Activated CD4-positive, CD25-positive, alpha-beta regulatory T cell treated with anti-CD3 and anti-CD28 coated beads, Interleukin-2, amount 50 U/mL, for 72 hours (primary cell): ENCODE data around the gene XAGE2.
"Not testable (repeated sequence)": the region's sequence is repeated elsewhere in the genome, so short reads cannot be mapped to it uniquely, and the experiment has no call there.

Experiments
- DNase-seq: peaks from one replicate; pipeline ENCODE4 v3.0.0; 2021

XAGE2 gene

GRCh38 chrX:52368368-52369055, at the start of gene XAGE2:
Gene XAGE2, plus strand, starts transcription at chrX:52369021. Its CDS starts 994 bp downstream, at chrX:52370015.
- no peak for DNase-seq

DNA sequence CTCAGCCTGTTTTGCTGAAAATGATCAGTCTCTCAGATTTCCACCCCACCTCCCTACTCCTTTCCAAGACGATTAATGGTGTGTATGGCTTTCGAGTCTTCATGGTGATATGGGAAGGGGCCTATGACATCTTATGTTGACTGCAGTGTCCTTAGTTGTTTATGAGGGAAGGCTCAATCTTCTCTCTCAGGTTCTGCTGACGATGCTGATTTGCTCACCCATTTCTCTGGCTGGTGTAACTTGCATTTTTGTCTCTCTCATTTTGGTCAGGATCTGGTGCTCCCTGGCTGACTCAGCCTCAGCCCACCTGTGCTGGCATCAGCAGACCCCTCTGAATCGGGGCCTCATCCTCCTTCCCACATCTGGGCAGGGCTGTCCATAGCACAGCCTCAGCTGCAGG, 31.4 kb upstream of the XAGE2 start:
- no peak for DNase-seq

DNA sequence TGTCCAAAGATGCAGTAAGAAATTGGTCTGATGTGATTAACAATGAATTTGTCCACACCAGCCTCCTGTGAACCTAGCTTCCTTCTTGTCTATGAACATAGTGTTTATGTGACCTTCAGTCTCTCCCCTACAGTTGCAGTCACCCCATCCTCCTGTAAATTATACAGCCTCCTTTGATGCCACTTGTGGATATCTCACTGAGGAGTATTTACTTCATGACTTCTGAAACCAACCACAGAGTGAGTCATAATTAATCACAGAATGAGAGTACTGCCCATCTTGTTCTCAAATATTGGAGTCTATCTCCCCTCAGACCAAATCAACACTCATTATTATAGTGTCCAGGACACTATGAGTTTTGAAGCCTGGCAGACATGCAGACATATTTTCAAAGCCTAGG, 27.3 kb upstream of the XAGE2 start:
- DNase-seq = no peak

DNA sequence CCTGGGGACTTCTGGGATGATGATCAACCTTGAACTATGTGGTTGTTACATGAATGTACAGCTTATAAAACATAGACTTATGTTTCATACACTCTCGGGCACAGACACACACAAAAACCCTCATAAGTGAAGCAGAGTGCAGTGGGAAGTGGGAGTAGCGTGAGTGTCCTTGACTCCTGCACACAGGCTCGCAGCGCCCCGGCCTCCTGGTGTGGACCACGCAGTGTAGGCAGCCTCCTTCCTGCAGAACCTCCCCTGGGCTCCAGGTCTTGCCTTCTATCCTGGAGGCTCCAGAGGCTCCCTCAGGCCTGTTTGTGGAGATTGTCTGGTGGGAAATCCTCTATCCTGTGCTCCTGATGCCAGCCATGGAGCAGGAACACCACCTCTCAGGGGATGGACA, 25.7 kb upstream of the XAGE2 start:
- DNase-seq = not testable (repeated sequence)

DNA sequence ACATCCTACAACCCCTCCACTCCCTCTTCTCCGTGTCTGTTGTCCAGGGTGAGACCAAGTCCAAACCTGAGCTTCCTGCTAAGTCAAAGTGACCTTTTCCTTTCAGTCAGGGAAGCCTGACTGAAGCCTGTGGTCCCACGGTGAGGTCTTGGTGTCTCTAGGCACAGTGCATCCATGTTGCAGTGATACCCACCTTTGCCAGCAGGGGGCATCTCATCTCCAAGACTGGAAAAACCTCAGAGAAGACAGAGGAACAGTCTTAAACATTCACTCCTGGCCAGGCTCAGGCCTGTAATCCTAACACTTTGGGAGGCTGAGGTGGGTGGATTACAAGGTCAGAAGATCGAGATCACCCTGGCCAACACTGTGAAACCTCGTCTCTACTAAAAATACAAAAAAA, 23.4 kb upstream of the XAGE2 start:
- DNase-seq = peak; percentile 63

DNA sequence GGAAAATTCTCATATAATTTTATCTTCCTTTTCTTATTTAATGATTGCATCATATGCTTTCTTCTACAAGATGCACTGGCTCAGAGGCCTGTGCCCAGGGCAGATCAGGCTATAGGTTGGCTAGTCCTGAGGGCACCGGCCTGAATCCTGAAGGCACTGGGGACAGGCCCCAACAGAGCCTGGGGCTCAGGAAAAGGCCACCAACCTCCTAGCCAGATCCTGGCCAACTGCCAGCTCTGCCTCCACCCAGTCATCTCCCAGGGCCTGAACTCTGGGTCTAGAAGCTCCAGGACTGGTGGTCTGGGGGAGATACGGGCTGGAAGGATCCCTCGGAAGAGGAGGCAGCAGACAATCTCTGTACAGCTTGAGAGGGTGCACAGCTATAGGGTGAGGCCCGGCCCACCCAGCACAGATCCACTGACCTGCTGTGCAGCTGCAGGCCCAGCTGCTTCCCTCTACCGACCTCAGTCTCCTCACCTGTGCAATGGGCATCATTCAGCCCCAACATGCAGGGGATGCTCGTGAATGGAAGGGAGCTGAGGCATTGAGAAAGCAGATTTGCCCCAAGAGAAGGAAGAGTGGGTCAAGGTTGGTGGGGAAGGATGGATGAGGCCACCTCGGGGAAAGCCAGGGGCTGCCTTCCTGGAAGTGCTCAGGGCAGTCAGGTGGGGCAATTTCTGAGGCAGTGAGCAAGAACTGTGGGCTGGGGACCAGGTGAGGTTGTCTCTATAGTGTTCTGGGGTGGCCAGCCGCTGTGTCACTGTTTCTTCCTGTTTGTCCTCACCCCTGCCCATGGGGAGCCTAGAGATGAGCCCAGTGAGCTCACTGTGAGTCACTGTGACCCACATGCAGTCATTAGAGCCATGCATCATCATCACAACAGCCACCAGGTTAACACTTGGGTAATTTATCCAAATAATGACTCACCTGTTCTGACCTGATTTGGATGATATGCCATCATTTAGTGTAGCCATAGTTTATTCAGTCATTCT, 22.4 kb upstream of the XAGE2 start:
- DNase-seq = no peak

DNA sequence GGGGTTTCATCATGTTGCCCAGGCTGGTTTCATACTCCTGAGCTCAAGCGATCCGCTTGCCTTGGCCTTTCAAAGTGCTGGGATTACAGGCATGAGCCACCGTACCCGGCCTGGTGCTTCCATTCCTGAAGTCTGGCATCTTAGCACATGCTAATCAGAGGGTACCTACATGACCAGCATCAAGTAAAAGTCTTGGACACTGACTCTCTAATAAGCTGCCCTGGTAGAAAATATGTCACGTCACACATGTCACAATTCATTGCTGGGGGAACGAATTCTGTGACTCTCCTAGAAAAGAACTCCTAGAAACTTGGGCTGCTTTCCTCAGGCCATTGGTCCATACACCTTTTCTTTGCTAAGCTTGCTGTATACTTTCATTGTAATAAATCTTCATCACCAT, 19.1 kb upstream of the XAGE2 start:
- no peak for DNase-seq

- DNase-seq = no peak
Observed at GRCh38 chrX:52352551-52352950, 16.3 kb upstream of the XAGE2 start.

- DNase-seq = no peak
Observed at GRCh38 chrX:52353838-52354237, 15.0 kb upstream of the XAGE2 start.

DNA sequence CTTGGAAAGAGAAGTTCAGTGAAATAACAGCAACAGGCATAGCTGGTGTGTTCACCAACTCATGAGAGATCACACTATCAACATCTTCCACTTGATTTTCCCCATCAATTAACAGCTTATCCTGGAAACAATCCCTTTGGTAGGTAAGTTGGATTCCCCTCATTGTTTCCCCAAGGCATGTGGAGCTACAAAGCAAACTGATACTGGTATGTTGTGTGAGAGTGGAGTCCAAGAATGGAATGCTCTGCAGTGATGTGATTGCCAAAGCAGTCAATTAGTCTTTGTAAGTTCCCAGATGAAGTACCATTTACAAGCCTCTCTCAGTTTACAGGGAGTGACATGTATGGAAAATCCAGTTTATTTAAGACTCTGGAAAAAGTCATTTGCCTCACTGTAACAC, 13.7 kb upstream of the XAGE2 start:
- no peak for DNase-seq

DNA sequence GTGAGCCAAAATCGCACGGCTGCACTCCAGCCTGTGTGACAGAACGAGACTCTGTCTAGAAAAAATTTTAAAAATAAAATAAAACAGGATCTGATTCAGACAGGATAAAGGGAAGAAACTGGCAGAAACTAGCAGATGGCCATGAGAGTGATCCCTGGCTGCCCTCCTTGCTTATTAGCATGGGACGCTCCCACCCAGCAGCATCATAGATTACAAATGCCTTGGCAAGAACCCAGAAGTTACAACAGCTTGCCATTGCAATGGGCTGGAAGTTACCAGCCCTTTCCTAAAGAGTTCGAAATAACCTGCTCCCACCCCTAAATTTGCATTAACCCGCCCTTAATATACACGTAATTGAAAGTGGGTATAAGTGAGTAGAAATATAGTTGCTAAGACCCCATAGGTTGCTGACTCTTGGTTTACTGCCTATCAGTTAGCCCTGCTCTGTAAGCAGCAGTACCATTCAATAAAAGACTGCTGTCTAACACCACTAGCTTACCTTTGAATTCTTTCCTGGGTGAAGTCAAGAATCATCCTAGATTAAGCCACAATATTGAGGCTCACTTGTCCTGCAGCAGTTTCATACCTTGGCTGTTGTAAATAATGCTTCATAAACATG, 9.1 kb upstream of the XAGE2 start:
- DNase-seq = no peak

DNA sequence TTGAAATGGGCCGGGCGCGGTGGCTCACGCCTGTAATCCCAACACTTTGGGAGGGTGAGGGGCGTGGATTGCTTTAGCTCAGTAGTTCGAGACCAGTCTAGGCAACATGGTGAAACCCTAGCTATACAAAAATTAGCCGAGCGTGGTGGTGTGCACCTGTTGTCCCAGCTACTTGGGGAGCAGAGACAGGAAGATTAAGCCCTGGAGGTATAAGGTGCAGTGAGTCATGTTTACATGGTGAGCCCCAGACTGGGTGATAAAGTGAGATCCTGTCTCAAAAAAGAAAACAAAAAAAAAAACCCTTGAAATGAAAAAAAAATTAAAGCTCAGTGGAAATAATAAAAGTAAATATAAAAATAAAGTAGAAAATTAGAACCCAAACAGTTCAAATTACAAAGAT, 6.9 kb upstream of the XAGE2 start:
- DNase-seq = no peak

- no peak for DNase-seq
Observed at GRCh38 chrX:52363247-52363883, 5.5 kb upstream of the XAGE2 start.

- DNase-seq = no peak
Observed at GRCh38 chrX:52378870-52379269, 10.0 kb downstream of the XAGE2 start.

DNA sequence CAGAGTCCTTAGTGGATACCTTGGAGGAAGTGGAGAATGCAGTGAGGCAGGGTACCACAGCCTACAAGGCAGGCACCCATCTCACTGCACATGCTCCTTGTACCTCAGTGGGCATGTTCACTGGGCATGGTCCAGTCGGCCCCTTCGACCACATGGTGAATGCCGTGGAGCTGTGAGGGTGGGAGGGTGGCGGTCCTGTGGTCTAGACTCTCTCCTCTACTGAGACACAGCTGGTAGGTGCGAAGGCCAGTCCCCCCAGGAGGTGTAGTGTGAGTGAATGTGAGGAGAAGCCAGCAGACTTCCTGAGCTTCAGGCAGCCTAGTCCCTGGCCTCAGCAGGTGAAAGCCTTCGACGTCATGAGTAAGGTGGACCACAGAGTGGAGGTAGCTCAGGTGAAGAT, 12.2 kb downstream of the XAGE2 start:
- no peak for DNase-seq

DNA sequence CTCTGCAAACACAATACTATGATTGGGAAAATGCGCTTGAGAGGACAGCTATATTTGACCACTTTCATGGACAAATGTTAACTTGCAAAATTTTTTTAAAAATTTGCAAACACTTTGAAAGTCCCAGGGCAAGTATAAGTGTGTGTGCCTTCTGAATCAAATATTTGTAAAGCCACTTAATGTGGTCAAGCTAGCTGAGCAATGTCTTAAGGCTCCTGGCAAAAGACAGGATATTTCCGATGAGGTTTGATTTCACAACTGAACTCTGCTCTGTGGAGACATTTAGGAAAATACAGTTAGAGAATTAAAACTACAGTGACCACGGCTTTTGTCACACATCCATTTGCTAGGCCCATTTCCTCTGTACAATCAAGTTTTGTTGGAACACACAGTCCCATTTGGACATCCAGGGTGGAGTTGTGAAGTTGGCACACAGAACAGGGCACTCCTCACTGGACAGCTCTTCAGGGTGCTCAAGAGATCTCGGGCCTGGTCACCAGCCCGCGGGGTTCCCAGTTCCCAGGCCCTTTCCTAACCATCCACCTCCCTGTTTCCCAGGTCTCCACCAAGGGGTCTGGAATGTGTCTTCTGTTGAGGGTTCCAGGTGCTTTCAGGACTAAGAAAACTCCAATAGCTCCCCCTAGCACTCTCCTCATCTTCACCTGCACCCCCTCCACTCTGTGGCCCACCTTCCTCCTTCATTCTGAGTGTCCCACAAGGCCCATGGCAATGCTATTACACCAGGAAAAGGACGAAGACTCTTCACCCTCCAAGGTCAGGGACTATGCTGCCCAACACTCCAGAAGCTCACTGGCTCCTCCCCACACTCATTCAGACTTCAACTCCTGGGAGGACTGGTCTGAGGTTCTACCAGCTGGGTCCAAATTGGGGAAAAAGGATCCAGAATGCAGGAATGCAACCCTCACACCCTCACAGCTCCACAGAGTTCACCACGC, 41.9 kb downstream of the XAGE2 start:
- no peak for DNase-seq

- no peak for DNase-seq
Observed at GRCh38 chrX:52415304-52415703, 46.5 kb downstream of the XAGE2 start.

GRCh38 chrX:52416816-52417215, 48.0 kb downstream of the XAGE2 start:
- DNase-seq = no peak

DNA sequence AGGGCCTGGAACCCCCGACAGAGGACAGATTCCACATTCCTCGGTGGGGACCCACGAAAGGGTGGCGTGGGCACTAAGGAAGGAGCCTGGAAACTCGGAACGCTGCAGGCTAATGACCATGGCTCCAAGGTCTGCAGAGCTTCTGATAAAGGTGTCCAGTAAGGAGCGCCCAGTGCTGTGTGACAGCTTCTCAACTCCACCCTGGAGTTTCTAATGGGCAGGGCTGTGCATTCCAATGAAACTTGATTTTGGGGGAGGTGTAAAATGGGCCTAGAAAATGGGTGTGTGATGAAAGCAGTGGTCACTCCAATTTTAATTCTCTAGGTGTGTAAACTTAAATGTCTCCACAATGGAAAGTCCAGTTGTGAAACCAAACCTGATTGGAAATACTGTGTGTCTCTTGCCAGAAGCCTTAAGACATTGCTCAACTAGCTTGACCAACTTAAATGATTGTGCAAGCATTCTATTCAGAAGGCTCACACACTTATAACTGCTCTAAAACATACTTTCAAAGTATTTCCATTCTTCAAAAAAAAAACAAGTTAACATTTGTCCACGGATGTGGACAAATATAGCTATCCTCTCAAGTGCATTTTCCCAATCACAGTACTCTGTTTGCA, 52.1 kb downstream of the XAGE2 start:
- no peak for DNase-seq

- no peak for DNase-seq
Observed at GRCh38 chrX:52422884-52423283, 54.1 kb downstream of the XAGE2 start.

- no peak for DNase-seq
Observed at GRCh38 chrX:52424656-52425055, 55.8 kb downstream of the XAGE2 start.
